ENCODE results near the gene PPP1R26. TPM values are rescaled to one million over a fixed set of nuclear protein-coding genes. Genes with fewer than 3 reads are reported as not detected.

The PPP1R26 gene
- total and polyA plus RNA-seq, 2 of the 4 experiments (the other 2 are of a cell fraction) = 3.8 to 5.6 TPM

DNA sequence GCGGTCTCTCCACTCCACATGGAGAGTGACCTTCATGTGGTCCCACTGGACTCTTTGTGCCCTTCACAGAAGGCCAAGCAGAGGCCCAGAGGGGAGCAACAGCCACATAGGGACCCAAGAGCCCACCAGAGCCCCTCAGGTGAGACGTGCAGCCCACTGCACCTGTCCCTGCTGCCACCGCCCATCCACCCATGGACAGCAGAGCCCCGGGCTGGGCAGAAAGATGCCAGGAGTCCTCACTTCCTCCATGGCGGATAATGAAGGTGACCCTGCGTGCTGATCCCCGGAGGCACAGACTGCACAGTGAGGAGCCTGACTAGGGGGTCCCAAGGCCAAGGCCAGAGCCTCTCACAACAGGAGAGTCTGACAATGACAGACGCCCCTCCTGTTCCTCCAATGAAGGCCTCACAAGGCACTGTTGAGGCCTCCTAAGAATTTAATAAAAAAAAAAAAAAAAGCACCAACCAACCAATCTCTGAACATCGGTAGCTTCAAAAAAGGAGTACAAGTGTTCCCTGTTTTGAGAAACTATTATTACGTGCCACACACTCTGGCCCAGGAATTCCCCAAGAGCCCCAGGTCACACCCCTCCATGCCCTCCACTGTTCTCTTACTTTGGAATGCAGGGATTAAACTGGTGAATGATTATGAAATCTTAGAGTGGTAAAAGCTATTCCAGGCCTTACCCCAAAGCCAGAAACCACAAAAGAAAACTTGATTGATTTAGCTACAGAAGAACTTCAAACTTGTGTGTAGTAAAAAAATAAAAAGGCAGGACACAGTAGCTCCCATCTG, 2.8 kb upstream of the PPP1R26 start (continued):
- TF ChIP-seq MAFK (IDR thresholded peaks at IDR 0.05; ENCODE audit: low read depth, low read length) = no peak

DNA sequence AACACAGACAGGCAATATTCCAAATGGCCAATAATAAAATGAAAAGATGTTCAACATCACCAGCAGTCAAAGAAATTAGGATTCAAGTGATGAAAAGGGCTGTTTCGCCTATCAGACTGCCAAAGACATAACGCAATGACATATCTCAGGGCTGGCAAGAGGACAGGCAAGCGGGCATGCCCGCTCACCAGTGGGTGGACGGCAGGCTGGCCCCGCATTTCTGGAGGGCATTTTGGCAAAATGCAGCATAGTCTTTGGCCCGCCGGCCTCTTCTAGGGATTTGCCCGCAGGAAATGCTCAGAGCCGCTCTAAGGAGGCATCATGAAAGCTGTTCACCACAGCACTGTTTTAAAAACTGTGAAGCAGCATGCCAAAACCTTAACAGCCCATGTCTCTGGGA, 1.4 kb upstream of the PPP1R26 start:
- no peak overlapping the region for H3K27ac ChIP-seq (ENCODE audit: insufficient read depth, low read length)
- no peak overlapping the region for H4K8ac ChIP-seq (ENCODE audit: low read depth in 2 of 2, low read length in 2 of 2)
- H3K4ac ChIP-seq (ENCODE audit: low read depth, low read length) = no peak overlapping the region
- H3K36me3 ChIP-seq (ENCODE audit: control insufficient read depth, insufficient read depth, low read length) = no peaks in the 10 kb centered on the region
- H3K4me2 ChIP-seq (ENCODE audit: low read depth, low read length) = no peak overlapping the region
- no peaks in the 10 kb centered on the region; the same call in 1 of the 2 replicates for H4K20me1 ChIP-seq (ENCODE audit: insufficient read depth, low read length)
- H4K5ac ChIP-seq (ENCODE audit: low read depth, low read length) = no peak overlapping the region
- no peak overlapping the region for H2BK20ac ChIP-seq (ENCODE audit: low read depth, low read length)
- H2BK120ac ChIP-seq (ENCODE audit: low read depth, low read length) = no peak overlapping the region
- ChIA-PET CTCF (no interaction called here), POLR2A (ENCODE audit: unreplicated experiment) (no interaction called here)
- in situ Hi-C loops (cut with MboI; ENCODE audit: low sequenced_read_pairs) (no loop called here), dilution Hi-C loops (cut with HindIII; ENCODE audit: low sequenced_read_pairs, unreplicated experiment) (no loop called here), intact Hi-C loops (cut with micrococcal nuclease) (no loop called here)
- H3K4me3 ChIP-seq (ENCODE audit: insufficient read depth, low read depth, low read length) = no peak overlapping the region
- H3K4me1 ChIP-seq (ENCODE audit: control insufficient read depth, insufficient read depth, low read length) = peaks cover 5% of the 10 kb centered on the region; the same call in 1 of the 2 replicates
- H3K9ac ChIP-seq (ENCODE audit: low read depth, low read length) = no peak overlapping the region
- no peaks in the 10 kb centered on the region for H3K9me3 ChIP-seq (ENCODE audit: control insufficient read depth, insufficient read depth, low read length)
- H3K14ac ChIP-seq (replicated peaks; ENCODE audit: low read depth, low read length) = no peak overlapping the region
- no peaks in the 10 kb centered on the region for H3K9me1 ChIP-seq (ENCODE audit: insufficient read depth, low read length)
- no peak for ATAC-seq (ENCODE audit: low read depth)
- peaks cover 16 to 17% of the 10 kb centered on the region in 2 experiments; a peak in 2 of 4 replicates for H3K79me1 ChIP-seq (ENCODE audit: low read depth in 1 of 2, low read length in 2 of 2)
- no peak for DNase-seq
- H3K23ac ChIP-seq (ENCODE audit: low read depth, low read length) = no peak overlapping the region
- no peak overlapping the region for H4K91ac ChIP-seq (ENCODE audit: insufficient read depth, low read depth, low read length)
- H2AFZ ChIP-seq (replicated peaks; ENCODE audit: low read length, poor library complexity) = no peak overlapping the region
- no TSS peak for BruUV-seq (replicated peaks)
- no peak overlapping the region for H2AK5ac ChIP-seq (ENCODE audit: low read depth, low read length)
- H2AK9ac ChIP-seq (replicated peaks; ENCODE audit: low read depth, low read length, poor library complexity) = no peak overlapping the region
- no peak overlapping the region for H3K18ac ChIP-seq (ENCODE audit: low read depth, low read length)
- H2BK5ac ChIP-seq (ENCODE audit: low read depth, low read length, poor library complexity, severe bottlenecking) = no peak overlapping the region
- no peaks in the 10 kb centered on the region for H3K27me3 ChIP-seq (ENCODE audit: control insufficient read depth, insufficient read depth, low read length)
- 51% methylated on average over 7 of the region's 10 CpGs; no CpG with 5 or more reads in 1 of the 2 experiments for WGBS, 2 experiments (ENCODE audit: extremely low coverage in 2 of 2, insufficient read length in 1 of 2)
- no peak overlapping the region for H2BK15ac ChIP-seq (ENCODE audit: low read depth, low read length)
- no peak overlapping the region for H3K56ac ChIP-seq (ENCODE audit: extremely low read depth, insufficient read depth, low read length)
- TF ChIP-seq MAFK (IDR thresholded peaks at IDR 0.05; ENCODE audit: low read depth, low read length) (no peak), RFX5 (IDR thresholded peaks at IDR 0.05; ENCODE audit: low read depth, low read length) (no peak), FOS (IDR thresholded peaks at IDR 0.05; ENCODE audit: low read depth, low read length) (no peak), BHLHE40 (IDR thresholded peaks at IDR 0.05; ENCODE audit: low read depth, low read length) (no peak), POLR2A (IDR thresholded peaks at IDR 0.05; ENCODE audit: low read depth, low read length) (no peak), CHD1 (IDR thresholded peaks at IDR 0.05; ENCODE audit: low read depth, low read length) (no peak), CEBPB (IDR thresholded peaks at IDR 0.05; ENCODE audit: low read depth, low read length) (no peak), MAZ (IDR thresholded peaks at IDR 0.05; ENCODE audit: borderline replicate concordance, low read depth, low read length) (no peak), NFE2L2 (IDR thresholded peaks at IDR 0.05; ENCODE audit: low read depth, low read length) (no peak), SMC3 (IDR thresholded peaks at IDR 0.05; ENCODE audit: low read depth, low read length) (no peak)
- TF ChIP-seq, protein P1, sequence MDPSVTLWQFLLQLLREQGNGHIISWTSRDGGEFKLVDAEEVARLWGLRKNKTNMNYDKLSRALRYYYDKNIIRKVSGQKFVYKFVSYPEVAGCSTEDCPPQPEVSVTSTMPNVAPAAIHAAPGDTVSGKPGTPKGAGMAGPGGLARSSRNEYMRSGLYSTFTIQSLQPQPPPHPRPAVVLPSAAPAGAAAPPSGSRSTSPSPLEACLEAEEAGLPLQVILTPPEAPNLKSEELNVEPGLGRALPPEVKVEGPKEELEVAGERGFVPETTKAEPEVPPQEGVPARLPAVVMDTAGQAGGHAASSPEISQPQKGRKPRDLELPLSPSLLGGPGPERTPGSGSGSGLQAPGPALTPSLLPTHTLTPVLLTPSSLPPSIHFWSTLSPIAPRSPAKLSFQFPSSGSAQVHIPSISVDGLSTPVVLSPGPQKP (IDR thresholded peaks at IDR 0.05; ENCODE audit: borderline replicate concordance, low read depth, low read length) = no peak
- TF ChIP-seq, protein P2, sequence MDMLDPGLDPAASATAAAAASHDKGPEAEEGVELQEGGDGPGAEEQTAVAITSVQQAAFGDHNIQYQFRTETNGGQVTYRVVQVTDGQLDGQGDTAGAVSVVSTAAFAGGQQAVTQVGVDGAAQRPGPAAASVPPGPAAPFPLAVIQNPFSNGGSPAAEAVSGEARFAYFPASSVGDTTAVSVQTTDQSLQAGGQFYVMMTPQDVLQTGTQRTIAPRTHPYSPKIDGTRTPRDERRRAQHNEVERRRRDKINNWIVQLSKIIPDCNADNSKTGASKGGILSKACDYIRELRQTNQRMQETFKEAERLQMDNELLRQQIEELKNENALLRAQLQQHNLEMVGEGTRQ (IDR thresholded peaks at IDR 0.05; ENCODE audit: low read depth, low read length) = no peak
- TF ChIP-seq, protein P3, sequence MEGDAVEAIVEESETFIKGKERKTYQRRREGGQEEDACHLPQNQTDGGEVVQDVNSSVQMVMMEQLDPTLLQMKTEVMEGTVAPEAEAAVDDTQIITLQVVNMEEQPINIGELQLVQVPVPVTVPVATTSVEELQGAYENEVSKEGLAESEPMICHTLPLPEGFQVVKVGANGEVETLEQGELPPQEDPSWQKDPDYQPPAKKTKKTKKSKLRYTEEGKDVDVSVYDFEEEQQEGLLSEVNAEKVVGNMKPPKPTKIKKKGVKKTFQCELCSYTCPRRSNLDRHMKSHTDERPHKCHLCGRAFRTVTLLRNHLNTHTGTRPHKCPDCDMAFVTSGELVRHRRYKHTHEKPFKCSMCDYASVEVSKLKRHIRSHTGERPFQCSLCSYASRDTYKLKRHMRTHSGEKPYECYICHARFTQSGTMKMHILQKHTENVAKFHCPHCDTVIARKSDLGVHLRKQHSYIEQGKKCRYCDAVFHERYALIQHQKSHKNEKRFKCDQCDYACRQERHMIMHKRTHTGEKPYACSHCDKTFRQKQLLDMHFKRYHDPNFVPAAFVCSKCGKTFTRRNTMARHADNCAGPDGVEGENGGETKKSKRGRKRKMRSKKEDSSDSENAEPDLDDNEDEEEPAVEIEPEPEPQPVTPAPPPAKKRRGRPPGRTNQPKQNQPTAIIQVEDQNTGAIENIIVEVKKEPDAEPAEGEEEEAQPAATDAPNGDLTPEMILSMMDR (conservative IDR thresholded peaks at IDR 0.05; ENCODE audit: low read depth, low read length) = no peak
